ENCODE data around the gene WDR17. TPM values are rescaled to one million over a fixed set of nuclear protein-coding genes. Genes with fewer than 3 reads are reported as not detected.

Gene WDR17
- total RNA-seq, 2 donors from 2014 or later = 5.5 to 5.7 TPM

DNA sequence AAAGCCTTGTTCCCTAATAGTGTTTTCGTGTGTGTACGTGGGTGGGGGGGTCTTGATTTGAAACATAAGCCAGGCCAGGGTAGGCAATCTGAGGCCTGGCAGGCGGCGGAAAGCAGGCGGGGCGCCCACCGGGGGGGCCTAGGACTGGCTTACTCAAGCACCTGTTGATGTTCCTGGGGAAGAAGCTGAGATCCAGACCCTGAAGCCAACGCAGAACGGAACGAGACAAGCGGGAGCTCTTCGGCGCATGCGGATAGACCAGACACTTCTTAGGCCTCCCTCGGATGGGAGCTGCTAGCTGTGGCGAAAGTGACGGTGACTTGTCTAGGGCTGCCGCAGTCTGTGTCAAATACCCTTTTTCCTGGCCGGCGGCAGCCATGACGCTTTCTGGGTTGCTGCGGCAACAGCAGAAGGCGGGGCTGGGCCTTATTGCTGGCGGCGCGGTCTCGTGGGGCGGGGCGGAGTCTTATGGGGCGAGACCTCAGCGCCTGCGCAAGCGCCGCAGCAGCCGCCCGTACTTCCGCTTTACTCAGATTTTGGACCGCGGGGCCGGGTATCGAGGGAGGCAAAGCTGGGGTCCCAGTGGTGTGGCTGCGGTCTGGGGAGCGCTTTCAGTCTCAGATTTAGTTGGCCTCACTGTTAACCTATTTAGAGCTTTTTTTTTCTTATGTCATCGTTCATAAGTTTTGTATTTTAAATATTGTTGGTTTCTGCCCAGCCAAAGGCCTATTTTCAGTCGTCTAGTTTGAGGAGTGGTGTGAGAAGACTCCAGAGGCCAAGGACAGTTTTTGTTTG, 129.7 kb downstream of the WDR17 start, which contains the start of gene SPATA4:
SPATA4 (minus strand) TSS at position 402 of the 795 bp plus-strand sequence; CDS start at position 379, 23 bp downstream.
- H3K36me3 ChIP-seq = no peaks in the 10 kb centered on the region
- peak; percentile 32 for TF ChIP-seq POLR2A (IDR thresholded peaks at IDR 0.05)
- TF ChIP-seq POLR2AphosphoS5 (IDR thresholded peaks at IDR 0.05) = peak; percentile 88
- TF ChIP-seq, protein P1, sequence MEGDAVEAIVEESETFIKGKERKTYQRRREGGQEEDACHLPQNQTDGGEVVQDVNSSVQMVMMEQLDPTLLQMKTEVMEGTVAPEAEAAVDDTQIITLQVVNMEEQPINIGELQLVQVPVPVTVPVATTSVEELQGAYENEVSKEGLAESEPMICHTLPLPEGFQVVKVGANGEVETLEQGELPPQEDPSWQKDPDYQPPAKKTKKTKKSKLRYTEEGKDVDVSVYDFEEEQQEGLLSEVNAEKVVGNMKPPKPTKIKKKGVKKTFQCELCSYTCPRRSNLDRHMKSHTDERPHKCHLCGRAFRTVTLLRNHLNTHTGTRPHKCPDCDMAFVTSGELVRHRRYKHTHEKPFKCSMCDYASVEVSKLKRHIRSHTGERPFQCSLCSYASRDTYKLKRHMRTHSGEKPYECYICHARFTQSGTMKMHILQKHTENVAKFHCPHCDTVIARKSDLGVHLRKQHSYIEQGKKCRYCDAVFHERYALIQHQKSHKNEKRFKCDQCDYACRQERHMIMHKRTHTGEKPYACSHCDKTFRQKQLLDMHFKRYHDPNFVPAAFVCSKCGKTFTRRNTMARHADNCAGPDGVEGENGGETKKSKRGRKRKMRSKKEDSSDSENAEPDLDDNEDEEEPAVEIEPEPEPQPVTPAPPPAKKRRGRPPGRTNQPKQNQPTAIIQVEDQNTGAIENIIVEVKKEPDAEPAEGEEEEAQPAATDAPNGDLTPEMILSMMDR (IDR thresholded peaks at IDR 0.05) = no peak
- peak within 1 kb of the TSS; percentile 41 to 51 for H3K4me3 ChIP-seq
- H3K27me3 ChIP-seq (replicated peaks; ENCODE audit: insufficient read depth) = no peaks in the 10 kb centered on the region
- peak; percentile 93 for DNase-seq (ENCODE audit: low spot score)
- under 1% methylated on average over 45 of the region's 45 CpGs for WGBS
- H3K4me1 ChIP-seq (replicated peaks) = no peaks in the 10 kb centered on the region
- peak within 1 kb of the TSS; percentile 65 to 77 for H3K27ac ChIP-seq
- intact Hi-C loops (cut with DNase I) = loop anchor here (10.0 kb wide), 1 partner anchor 79 kb away; no protein-coding TSS in a partner anchor
- H3K9me3 ChIP-seq = no peaks in the 10 kb centered on the region

DNA sequence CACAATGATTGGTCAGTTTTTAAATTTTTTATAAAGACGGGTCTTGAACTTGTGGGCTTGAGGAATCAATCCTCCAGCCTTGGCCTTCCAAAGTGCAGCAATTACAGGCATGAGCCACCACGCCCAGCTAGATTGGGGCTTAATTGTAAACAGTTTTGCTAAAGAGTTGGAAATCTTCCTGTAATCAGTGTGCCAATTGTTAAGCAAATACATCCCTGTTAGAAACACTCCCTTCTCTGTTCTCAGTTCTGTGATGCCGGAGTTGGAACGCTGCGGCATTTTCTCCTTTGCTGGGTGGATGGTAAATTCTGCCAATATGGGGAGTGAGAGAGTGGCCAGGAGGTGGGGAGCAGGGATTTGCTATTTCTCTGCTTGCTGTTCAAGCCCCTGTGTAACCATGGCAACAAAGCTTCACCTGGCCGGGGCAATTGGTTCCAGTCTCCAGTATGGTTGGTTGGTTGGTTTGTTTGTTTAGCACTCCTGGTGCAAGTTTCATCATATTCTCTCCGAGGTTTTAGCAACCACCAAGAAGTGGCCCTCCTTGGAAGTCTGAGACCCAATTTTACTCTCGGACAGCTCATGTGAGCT, 132.8 kb downstream of the WDR17 start:
- Histone ChIP-seq H3K4me3 (no peak overlapping the region), H3K27me3 (replicated peaks; ENCODE audit: insufficient read depth) (no peaks in the 10 kb centered on the region), H3K9me3 (no peaks in the 10 kb centered on the region), H3K27ac (no peak overlapping the region), H3K4me1 (replicated peaks) (no peaks in the 10 kb centered on the region), H3K36me3 (no peaks in the 10 kb centered on the region)
- intact Hi-C loops (cut with DNase I) = loop anchor here (10.0 kb wide), 1 partner anchor 76 kb away; no protein-coding TSS in a partner anchor
- DNase-seq (ENCODE audit: low spot score) = no peak
- TF ChIP-seq POLR2AphosphoS5 (IDR thresholded peaks at IDR 0.05) (no peak), POLR2A (IDR thresholded peaks at IDR 0.05) (no peak)
- TF ChIP-seq, protein P1 (IDR thresholded peaks at IDR 0.05) = no peak
- WGBS = 57% methylated on average over 8 of the region's 8 CpGs

DNA sequence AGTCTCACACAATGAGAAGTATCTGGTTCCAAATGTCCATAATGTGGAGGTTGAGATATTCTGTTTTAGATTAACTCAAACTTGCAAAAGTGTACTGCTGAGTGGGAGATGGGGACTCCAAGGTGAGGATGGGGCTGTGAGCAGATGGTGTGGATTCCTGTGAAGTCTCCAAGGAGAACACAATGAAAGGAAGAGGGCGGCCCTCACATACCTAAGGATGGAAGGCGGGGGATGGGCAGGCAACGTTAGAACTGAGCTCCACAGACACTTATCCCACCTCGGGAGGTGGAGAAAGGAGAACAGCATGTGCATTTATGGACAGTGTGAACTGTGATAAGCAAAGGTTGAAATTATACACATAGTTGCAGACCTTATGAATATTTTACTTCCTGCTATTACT, 139.7 kb downstream of the WDR17 start:
- Histone ChIP-seq H3K4me3 (no peak overlapping the region), H3K4me1 (replicated peaks) (no peaks in the 10 kb centered on the region), H3K27me3 (replicated peaks; ENCODE audit: insufficient read depth) (no peaks in the 10 kb centered on the region), H3K9me3 (no peaks in the 10 kb centered on the region), H3K27ac (no peak overlapping the region), H3K36me3 (no peaks in the 10 kb centered on the region)
- intact Hi-C loops (cut with DNase I) = no loop called here
- DNase-seq (ENCODE audit: low spot score) = no peak
- WGBS = 63% methylated on average over 4 of the region's 4 CpGs
- TF ChIP-seq, protein P1 (IDR thresholded peaks at IDR 0.05) = no peak
- TF ChIP-seq POLR2AphosphoS5 (IDR thresholded peaks at IDR 0.05) (no peak), POLR2A (IDR thresholded peaks at IDR 0.05) (no peak)

DNA sequence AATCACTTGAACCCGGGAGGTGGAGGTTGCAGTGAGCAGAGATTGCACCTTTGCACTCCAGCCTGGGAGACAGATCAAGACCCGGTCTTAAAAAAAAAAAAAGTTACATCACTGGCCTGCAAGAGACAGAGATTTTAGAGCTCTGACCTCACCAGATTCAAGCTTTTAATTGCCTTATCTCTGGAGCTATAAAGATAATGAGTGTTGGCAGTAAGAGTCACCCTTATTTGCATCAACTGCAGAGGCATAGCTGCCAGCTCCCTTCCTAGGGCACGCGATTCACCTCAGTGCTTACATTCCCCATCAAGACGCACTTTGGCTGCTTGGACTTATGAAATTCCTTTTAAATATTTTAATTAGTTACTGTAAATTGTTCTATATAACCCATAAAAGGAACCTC, 142.2 kb downstream of the WDR17 start:
- Histone ChIP-seq H3K27ac (no peak overlapping the region), H3K4me1 (replicated peaks) (no peaks in the 10 kb centered on the region), H3K4me3 (no peak overlapping the region), H3K27me3 (replicated peaks; ENCODE audit: insufficient read depth) (no peaks in the 10 kb centered on the region), H3K36me3 (no peaks in the 10 kb centered on the region), H3K9me3 (no peaks in the 10 kb centered on the region)
- intact Hi-C loops (cut with DNase I) = no loop called here
- TF ChIP-seq POLR2AphosphoS5 (IDR thresholded peaks at IDR 0.05) = no peak
- TF ChIP-seq, protein P1 (IDR thresholded peaks at IDR 0.05) = no peak
- no peak for TF ChIP-seq POLR2A (IDR thresholded peaks at IDR 0.05)
- no peak for DNase-seq (ENCODE audit: low spot score)
- WGBS = 50% methylated on average over 5 of the region's 5 CpGs

All from prostate gland (tissue), 2 donors.